HG02938 (cell line): ENCODE data around the gene WNT5A.

Experiments
- ATAC-seq: cut with Tn5 transposase; IDR thresholded peaks from one replicate; pipeline ENCODE4 v1.9.1; 2021; ENCODE audit warnings: mild to moderate bottlenecking, moderate library complexity; ENCODE audit not compliant: unreplicated experiment

WNT5A gene

DNA sequence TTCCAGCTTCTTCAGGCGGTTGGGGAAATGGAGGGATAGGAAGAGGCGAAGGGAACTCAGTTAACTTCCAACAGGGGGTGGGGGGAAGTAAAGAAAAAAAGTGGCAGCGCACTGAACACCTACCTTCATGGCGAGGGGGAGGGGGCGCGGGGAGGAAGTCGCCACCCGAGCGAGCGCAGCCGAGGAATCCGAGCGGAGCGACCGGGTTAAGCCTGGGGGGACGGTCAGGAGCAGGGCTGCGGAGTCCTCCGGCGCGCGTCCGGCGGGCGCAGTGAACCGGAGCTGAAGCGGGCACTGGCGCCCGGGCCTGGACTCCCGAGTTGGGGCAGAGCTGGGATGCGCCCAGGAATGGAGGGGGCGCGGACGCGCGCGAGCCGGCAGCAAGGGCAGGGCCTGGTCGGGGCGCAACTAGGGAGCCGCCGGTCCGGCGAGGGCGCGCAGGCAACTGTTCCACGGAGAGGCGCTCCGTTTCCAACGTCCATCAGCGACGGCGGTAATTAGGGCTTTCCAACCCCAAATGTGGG, at the start of gene WNT5A:
WNT5A (minus strand) TSS at position 450 of the 524 bp plus-strand sequence; CDS start at position 129, 321 bp downstream.
- no peak for ATAC-seq

DNA sequence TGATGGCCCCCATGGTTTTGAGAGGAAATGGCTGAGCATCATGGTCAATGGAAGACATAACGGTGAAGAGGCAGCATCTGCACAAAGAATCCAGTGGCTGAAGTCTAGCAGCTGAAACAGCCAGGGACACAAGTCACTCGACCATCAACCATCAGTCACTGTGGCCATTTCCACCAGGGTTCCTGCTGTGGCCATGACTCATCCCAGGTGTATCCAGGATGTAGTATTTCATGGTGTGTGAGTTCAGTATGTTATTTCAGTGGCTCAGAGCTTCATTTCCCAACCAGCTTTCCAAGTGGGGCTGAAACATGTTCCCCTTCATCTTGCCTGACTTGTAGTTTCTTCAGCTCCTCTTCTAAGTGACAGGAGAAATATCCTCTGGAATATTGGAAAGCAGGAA, 47.8 kb upstream of the WNT5A start:
- no peak for ATAC-seq

DNA sequence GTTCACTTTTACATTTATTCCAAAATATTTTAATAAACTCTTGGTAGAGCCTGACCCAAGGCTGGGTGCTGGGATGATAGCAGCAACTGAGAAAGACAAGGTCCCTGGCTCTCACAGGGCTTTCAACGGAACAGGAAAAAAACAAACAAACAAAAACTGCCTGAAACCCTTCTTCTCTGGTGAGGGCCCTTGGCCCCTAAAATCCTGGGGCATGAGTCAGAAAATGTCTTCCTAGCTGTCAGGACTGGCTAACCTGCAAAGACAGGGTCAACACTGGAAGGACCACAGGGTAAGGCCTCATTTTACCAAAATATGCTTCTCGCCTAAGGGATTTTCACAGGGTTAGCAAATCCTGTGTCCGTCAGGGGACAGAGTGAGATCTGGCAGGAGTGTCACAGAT, 45.7 kb upstream of the WNT5A start:
- ATAC-seq: no peak

DNA sequence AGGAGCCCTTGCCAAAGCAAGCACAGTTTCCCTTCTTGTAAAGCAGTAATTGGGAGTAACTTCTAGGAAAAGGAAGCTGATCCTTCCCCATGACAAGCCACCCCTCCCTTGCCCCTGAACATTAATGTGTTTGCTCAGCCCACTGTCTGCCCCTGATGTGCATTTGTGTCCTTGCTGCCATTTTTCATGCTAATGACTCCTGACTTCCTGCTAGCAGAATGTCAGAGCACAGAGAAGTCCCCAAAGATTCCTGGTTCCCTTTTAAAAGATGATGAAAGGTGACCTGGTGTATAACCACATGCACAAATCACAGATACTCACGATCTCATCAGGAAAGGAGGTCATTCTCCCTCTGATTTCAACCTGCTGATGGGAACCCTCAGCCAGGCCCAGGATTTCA, 44.2 kb upstream of the WNT5A start:
- ATAC-seq: no peak

DNA sequence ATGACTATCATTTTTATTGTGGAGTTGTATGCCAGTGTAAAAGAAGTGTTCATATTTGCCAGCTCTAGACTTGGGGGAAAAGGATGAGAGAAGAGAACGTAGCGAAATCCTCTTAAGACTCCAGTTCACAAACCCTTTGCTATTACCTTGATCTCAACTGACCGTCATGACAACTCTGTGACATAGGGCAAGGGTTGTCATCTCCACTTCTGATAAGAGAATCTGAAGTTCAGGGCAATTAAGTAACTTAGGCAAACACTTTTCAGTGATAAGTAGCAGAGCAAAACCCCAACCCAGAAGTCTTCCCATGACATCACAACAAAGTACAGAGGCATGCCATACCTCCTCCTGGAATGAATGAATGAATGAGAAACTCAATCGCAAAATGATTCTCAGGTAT, 40.3 kb upstream of the WNT5A start:
- no peak for ATAC-seq

DNA sequence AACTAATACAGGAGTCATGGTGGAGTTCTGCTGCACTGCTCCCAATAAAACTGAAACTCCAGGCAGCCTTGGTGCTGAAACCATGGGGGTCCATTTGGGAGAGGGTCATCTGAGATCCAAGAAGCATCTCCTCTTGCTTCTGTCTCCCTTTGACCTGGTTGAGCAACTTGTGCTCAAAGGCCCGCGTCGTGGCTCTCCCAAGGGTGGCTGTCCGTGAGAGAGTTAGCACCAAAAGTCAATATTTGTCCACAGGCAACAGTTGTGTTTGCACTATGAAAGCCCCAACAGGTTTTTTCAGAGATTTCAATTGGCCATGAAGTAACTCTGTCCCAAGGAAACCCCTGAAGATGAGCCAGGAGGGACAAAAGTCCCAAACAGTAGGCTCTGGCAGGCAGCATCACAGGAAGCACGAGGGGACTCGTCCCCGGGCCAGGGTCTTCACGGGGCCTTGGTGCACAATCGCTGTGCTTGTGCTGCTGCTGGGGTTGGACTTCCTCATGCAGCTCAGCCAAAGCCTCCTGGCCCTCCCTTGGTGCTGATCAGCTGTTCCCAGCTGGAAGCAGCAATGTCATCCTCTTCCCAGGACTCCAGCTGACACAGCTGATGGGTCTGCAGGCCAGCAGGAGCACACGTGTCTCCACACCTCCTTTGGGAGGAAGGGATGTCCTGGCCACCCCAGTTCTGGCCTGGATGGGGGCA, 39.4 kb upstream of the WNT5A start:
- no peak for ATAC-seq

DNA sequence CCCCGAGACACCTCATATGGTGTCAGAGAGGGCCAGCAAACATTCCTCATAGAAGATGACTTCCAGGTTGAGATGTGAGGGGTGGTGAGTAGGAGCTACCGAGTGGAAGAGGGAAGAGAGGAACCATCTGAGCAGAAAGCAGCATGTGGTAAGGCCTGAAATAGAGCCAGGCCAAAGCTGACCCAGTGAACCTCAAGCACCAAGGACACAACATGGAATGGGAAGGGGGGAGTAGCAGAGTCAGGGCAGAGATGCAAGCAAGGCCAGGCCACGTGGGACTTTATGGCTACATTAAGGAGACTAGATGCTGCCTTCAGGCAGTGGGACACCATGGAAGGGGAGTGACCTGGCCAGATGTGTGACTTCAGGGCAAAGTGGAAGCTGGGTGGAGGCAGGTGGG, 38.3 kb upstream of the WNT5A start:
- ATAC-seq: no peak

DNA sequence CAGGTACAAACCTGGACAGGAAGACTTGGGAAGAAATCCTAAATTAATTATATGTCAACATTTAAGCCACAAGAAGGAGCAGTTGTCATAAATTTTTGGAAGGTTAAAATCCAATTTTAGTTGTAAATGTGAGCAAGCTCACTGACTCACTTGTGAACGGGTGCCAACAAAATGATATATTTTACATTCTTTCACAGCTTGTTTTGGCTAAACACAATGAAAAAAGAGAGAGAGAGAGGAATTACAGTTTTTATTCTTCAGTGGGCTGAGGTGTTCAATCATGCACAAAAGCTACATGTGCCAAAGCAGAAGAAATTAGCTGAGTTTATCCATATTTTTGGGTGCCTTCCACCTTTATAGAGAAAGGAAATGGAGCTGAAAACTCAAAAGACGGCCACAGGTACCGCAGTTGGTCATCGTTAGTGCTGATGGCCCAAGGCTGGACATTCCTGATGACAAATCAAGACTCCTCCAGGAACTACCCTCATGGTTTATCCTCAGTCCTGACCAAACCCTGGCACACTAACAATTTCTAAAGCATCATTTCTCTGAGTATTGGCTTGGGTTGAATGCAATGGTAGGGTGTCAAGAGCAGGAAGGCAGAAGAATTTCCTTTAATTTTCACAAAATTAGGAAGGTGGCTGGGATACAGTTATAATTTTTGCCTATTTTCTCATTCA, 37.6 kb upstream of the WNT5A start:
- ATAC-seq: no peak

DNA sequence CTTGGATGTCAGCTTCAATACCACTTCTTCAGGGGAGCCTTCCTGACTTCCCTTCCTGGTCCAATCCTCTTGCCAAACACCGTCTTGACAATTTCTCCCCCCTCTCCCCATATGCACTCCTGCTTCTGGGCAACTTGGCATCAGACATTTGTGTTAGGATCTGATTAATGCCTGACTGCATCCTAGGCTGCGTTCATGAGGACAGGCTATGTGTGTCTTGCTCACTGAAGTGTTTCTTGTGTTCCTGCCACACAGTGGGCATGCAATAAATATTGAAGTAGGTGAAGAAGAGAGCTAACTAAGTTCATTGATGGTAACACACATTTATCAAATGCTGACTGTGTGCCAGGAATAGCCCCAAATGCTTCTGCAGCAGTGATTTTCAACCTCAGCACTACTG, 36.4 kb upstream of the WNT5A start:
- ATAC-seq: no peak

DNA sequence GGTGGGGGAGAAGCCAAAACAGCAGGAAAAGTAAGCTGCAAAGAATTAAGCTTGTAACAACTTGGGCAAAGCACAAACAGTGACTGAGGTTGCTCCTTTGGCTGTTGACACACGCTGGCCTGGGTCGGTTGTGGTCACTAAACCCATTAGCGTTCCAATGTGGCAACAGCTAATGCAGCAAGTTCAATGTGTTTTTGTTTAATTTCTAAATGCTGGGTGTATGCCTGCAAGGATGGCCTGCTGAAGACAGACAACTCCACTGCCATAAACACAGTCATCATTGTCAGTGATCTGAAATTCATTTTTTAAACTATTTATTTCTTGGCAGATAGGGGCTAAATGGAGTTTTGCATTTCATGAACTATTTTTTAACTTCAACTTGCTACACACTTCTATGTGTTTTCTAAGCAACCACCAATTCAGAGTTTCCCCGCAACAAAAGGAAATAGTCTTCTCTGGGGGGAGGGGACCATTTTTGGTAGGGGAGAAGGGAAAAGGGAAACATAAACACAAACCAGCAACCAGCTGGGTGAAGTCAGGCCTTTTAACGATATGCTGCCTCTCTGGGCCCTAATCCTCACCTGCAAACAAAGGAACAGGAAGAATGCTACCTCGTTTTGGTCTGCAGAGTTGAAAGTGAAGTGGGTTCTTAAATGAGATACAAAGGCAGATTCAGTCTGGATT, 34.8 kb upstream of the WNT5A start:
- ATAC-seq: no peak

DNA sequence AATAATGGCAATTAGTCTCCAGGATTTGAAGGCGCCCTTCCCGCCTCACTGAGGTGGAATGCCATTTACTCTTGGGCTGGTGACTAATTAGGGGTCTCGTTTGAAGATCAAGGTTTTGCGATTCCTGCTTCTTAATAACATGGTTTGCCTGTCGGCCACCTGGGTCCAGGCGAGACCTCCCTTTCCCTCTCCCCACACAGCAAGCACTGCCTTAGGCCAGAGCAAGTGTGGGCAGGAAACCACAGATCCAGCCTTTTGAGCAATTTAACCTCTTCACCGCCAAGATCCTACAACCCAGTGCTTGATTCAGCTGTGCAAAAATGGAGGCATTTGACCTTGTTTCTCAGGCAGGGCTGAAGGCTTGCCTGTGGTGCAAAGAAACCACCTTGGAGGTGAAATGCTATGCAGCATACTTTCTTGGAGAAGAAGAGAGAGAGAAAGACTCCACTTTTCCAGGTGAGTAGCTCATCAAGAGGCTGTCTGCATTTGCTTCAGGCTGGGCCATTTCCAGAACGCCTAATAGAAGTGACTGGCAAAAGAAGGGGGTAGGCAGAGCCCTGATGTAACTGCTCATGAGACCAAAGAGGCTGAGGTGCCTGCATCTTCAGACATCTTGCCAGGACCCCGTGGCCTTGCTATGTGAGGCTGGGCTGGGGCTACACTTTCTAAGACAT, 34.1 kb upstream of the WNT5A start:
- ATAC-seq: no peak

DNA sequence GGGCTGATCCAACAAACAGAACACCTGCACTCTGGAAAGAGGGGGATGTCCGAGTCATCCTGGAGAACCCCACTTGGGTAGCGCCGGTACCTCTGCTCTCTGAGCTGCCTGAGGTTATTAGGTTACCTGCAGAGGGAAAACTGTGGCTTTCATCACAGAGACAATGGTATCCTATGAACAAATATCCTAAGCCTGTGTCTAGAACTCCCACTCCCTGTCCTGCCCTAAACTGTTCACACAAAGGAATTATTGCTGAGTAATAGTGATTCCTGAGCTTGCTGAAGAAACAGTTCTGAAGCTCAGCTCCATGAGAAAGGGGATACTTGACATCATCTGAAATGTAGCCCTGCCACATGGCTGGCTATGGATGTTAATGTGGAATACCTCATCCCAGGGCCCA, 31.9 kb upstream of the WNT5A start:
- no peak for ATAC-seq

DNA sequence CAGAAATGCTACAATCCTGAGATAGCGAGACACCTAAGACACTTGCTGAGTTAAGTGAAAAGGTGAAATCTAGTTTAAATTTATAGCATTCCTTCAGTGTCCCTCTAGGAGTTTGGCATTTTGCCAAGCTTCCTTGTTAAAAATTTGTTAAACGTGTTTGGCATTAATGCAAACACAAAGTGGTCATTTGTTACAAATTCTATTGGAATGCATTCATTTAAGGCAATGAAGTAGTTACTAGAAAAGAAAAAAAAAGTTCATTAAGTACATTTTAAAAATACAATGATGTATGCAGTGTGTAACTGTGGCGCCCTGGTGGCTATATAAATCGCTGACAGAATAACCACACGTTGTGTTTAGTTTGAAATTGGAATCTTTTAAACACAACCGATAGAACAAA, 31.3 kb upstream of the WNT5A start:
- no peak for ATAC-seq

DNA sequence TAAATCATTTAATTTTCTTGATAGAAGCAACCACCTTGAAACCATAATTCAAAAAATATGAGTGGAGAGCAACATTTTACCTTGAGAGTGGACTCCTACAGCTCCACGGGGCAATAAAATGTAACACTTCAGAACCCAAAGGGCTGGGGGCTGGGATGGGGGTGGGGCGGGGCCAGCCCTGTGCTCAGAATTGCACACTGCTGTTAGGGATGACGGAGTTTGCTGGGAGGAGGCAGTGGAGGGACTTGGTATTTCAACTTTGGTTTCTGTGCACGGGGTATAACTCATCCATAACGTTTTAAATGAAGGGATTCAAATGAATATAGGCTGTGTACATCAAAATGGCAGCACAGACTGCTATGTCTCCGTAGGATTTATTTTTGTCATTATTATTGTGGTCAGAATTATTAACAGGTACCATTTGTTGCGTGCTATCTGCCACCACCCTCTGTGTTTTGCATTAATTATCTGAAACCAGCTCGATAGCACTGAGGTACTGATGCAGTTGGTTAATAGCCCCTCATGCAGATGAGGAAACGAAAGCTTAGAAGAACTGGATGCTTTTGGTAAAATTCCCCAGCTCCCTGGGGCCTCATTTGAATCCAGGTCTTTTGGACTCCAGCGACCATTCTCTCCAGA, 29.4 kb upstream of the WNT5A start:
- no peak for ATAC-seq

DNA sequence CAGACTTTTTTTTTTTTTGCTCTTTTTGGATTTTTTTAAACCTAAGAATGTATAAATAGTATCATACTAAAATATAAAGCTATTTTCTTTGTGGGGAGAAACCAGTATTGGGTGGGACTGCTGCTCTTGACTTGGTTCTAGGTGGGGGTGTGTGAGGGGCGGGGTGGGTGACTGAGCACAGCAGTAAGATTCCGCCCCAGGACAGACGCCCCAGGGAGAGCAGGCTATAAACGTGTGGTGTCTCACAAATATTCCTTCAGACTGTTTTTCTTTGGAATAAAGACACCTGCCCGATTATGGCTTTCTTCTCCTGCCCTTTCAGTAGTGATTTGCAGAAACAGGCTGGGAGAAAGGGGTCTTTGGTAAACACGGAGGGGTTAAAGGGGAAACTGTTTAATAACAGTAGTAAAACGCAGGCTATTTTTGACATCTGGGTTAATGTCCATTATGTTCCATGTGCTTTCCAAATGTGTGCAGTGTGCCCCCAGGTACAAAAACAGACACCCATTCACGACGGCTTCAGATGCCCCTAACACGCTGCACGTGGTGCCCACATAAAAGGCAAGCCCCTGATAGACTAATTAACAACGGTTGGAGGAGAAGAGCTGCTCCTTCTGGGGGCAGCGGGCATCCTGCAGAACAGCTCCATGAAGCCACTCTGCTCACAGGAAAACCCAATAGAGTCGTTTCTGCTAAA, 28.6 kb upstream of the WNT5A start:
- ATAC-seq: no peak

DNA sequence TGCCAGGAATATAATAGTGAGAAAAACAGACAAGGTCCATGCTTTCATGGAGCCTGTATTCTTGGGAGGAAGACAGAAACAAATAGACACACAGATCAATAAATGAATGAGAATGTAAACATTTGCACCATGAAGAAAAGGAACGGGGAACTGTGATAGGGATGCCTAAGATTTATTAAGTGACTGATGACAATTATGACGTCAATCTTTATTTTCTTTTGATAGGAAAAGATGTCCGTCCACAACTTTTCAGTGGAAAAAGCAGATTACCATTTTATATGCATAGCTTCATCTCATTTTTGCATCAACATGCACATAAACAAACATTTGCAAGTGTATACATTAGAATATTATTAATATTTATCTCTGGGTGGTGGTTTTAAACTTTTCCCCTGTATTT, 27.9 kb upstream of the WNT5A start:
- no peak for ATAC-seq

DNA sequence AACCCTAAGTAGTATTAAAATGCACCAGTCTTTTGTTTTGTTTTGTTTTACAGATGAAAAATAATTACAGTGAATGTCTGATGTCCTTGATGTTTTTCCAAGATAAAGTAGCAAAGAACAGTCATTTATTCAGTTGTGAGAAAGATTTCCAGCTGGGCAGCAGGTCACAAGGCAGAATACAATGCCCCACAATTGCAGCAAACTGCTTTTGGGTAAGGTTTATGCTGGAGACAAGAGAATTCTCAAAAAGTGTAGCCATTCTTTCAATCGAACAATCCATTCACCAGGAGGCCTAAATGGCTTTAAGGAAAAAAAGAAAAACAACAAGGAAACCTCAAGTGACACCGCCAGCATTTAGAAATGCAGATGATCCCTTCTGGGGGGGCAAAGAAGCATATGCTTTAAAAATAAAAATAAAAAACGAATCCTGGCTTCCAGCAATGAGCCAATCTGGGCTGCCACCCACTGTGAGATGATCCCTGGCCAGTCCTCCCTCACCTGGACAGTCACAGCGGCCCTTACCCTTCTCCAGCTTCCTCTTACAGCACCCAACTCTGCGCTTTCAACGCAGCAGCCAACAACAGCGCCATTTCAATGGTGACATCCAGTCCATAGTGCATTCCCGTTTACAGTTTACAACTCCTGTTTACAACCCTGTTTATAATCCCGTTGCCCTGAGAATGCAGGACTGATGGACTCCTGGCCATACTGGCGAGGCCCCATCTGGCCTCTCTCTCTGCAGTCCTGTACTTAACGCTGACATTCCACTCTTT, 25.7 kb upstream of the WNT5A start:
- no peak for ATAC-seq

DNA sequence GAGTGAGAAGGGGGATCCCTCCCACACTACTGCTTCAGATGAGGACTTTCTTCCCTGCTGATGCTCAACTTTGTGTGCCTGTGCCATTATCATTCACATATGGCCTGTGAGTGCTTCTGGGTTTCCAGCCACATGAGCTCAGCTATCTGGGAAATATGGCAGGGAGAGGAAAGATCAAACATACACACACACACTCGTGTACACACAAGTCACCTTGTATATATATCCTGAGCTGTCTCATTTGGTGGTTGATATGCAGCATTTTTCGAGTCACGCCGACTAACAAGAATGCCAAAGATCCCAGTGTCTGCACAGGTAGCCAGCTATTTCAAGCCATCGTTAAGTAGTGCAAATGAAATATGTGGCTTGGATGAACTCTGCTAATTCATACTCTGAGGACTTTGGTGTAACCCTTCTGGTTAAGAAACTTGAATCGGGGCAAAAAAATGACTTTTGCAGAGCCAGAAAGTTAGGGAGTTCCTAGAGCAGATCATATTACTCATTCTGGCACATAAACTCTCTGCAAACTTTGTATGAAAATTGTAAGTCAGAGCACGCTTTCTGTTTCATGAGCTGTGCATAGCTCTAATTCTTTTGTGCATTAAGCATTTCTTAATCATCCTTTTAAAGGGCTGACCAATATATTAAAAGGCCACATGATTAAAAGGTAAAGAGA, 24.9 kb upstream of the WNT5A start:
- ATAC-seq: no peak

DNA sequence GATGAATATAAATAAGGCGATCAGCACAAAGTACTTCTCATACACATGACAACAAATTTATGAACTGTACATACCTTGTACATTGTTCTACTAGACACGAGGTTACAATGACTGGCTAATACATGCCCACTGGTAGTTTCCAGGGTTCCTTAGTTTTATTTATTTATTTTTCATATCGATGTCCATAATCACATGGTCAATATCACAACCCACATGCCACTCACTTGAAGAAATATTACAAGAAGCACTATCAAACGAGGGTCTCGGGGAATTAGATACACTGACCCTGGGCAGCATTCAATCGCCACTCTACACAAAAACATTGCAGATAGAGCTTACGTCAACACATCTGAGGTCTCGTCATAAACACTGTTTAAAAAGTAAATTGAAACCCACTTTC, 21.2 kb upstream of the WNT5A start:
- no peak for ATAC-seq
